AG04450 (cell line): Measurements from ENCODE around the gene FOXR1. TPM values are rescaled to one million over a fixed set of nuclear protein-coding genes. Genes with fewer than 3 reads are reported as not detected.
"Not testable (repeated sequence)": the region's sequence is repeated elsewhere in the genome, so short reads cannot be mapped to it uniquely, and the experiment has no call there.

Experiments used
- CTCF ChIA-PET: fragments of 300-600, 350-600 bp; formaldehyde crosslinking; extraction: SDS; loops from one replicate; lab custom pipeline; 2022; ENCODE audit warnings: antibody characterized with exemption, inconsistent platforms; lab: Charles Lee
- POLR2A ChIA-PET: fragments of 350-600 bp; formaldehyde crosslinking; extraction: SDS; loops from one replicate; lab custom pipeline; 2021; ENCODE audit warnings: antibody characterized with exemption, inconsistent platforms; lab: Yijun Ruan, JAX
- DNase-seq: peaks from one replicate; pipeline ENCODE4 v3.0.0-alpha.2; 2011; ENCODE audit warnings: low read depth, low spot score
- H3K27ac ChIP-seq: one replicate; pipeline ENCODE4 v1.5.1; 2012; ENCODE audit warnings: low read depth, low read length, control low read depth
- H3K27me3 ChIP-seq: one replicate; pipeline ENCODE4 v1.6.0; 2012; ENCODE audit warnings: low read length; ENCODE audit not compliant: control insufficient read depth, insufficient read depth
- H3K4me3 ChIP-seq: 2 replicates; pipeline ENCODE4 v1.5.1; 2011; ENCODE audit warnings: mild to moderate bottlenecking, low read depth, low read length, control low read depth
- H3K9me3 ChIP-seq: 2 replicates; pipeline ENCODE4 v1.5.1; 2012; ENCODE audit warnings: low read length; ENCODE audit not compliant: control insufficient read depth, insufficient read depth
- CTCF ChIP-seq: IDR thresholded peaks from 2 replicates; pipeline ENCODE4 v1.5.1; 2011; ENCODE audit warnings: low read depth, low read length, control low read depth, inconsistent platforms
- polyA plus RNA-seq: library from polyadenylated mRNA; depleted of rRNA; stranded (reverse); fragments of >200 nt; gene quantifications from 2 replicates; pipeline ENCODE4 v1.2.3, GENCODE V29; 2011

The FOXR1 gene
- polyA plus RNA-seq, 1 experiment = not detected

DNA sequence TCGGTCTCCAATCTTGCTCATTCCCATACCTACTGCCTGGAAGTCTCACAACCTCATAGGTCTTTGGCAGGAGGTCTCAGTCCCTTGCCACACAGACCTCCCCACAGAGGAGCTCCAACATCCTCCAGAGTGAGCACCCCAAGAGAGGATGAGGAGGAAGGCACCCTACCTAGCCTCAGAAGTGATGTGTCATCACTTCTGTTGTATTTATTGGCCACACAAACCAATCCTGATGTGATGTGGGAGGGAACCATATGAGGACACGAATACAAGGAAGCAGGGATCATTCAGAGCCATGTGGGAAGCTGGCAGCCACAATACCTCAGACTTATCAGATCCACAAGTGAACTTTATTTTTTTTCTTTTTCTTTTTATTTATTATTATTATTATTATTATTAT lies 24.5 kb upstream of the FOXR1 start:
- no peak for TF ChIP-seq CTCF
- Histone ChIP-seq H3K27ac (no peak overlapping the region), H3K27me3 (peaks cover 25% of the 10 kb centered on the region), H3K9me3 (no peaks in the 10 kb centered on the region), H3K4me3 (no peak overlapping the region)
- CTCF ChIA-PET = interaction anchor here (2.6 to 3.6 kb wide), 2 partner anchors 10 to 257 kb away, joined by 11 to 12 read pairs; partner anchors contain the start of gene UPK2
- DNase-seq = no peak
- POLR2A ChIA-PET = no interaction called here

DNA sequence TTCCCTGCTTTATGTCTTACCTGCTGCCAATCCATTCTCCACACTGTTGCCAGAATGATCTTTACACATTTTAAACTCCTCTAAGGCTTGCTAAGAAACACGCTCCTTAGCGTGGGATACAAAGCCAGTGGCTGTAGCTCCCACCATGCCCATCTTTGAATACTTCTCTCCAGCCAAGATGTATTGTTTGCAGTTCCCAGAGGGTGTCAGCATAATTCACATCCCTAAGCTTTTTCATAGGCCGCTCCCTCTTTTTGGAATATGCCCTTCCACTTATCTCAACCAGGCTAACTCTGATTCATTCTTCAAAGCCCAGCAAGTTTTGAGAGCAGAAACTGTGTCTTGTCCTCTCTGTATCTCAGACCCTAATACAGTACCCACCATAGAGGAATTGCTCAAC lies 23.6 kb upstream of the FOXR1 start:
- H3K27ac ChIP-seq = no peak overlapping the region
- no peaks in the 10 kb centered on the region for H3K9me3 ChIP-seq
- H3K27me3 ChIP-seq = peaks cover 33% of the 10 kb centered on the region
- ChIA-PET CTCF (interaction anchor here (1.3 to 3.6 kb wide), 2 partner anchors 9 to 258 kb away, joined by 3 to 12 read pairs; partner anchors contain the start of gene UPK2), POLR2A (no interaction called here)
- DNase-seq = no peak
- no peak overlapping the region for H3K4me3 ChIP-seq
- no peak for TF ChIP-seq CTCF

- Histone ChIP-seq H3K4me3 (no peak overlapping the region), H3K27ac (no peak overlapping the region), H3K9me3 (no peaks in the 10 kb centered on the region), H3K27me3 (peaks cover 34% of the 10 kb centered on the region)
- ChIA-PET POLR2A (no interaction called here), CTCF (interaction anchor here (0.8 to 6.7 kb wide), 2 partner anchors 23 to 263 kb away, joined by 3 to 57 read pairs; no protein-coding TSS in a partner anchor)
- TF ChIP-seq CTCF = no peak
- DNase-seq = no peak
Measured at GRCh38 chr11:118953265-118953664, 18.3 kb upstream of the FOXR1 start.

DNA sequence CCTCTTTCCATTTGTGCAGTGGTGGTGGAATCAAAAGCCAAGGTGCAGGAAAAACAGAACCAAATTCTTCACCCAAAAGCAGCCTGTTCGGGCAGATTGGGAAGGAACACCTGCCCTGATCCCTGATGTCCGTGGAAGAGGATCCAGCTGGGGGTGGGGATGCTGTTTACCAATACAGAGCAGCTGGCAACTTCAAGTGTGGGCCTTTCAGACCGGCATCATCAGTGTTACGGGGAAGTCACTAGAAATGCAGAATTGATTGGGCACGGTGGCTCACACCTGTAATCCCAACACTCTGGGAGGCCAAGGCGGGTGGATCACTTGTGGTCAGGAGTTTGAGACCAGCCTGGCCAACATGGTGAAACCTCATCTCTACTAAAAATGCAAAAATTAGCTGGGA lies 17.6 kb upstream of the FOXR1 start:
- H3K9me3 ChIP-seq, H3K27ac ChIP-seq, POLR2A ChIA-PET, H3K4me3 ChIP-seq, DNase-seq: not testable (repeated sequence)
- CTCF ChIA-PET = interaction anchor here (6.7 kb wide), 1 partner anchor 264 kb away, joined by 57 read pairs; no protein-coding TSS in a partner anchor
- peaks cover 32% of the 10 kb centered on the region for H3K27me3 ChIP-seq

- no peak within 1 kb of the TSS for H3K4me3 ChIP-seq
- ChIA-PET POLR2A (no interaction called here), CTCF (interaction anchor here (0.7 to 6.7 kb wide), 24 partner anchors 9 to 317 kb away, joined by 3 to 57 read pairs (median 4); partner anchors contain the start of gene DDX6)
- no peak within 1 kb of the TSS for H3K27ac ChIP-seq
- peaks cover 39% of the 10 kb centered on the region for H3K27me3 ChIP-seq
- no peaks in the 10 kb centered on the region for H3K9me3 ChIP-seq
- peak; percentile 53 for DNase-seq
- TF ChIP-seq CTCF = peak; percentile 93
Measured at GRCh38 chr11:118956094-118956846, 15.3 kb upstream of the FOXR1 start, which contains the start of gene UPK2. Gene UPK2 (plus strand): TSS chr11:118956298. CDS start chr11:118956351, 53 bp downstream.
